NCI-H526 (cell line): ENCODE results near the gene RHOT2.

Experiments
- DNase-seq, 2 experiments: peaks; one replicate each; lab custom pipeline; 2025; lab: John Stamatoyannopoulos, UW

The RHOT2 gene

DNA sequence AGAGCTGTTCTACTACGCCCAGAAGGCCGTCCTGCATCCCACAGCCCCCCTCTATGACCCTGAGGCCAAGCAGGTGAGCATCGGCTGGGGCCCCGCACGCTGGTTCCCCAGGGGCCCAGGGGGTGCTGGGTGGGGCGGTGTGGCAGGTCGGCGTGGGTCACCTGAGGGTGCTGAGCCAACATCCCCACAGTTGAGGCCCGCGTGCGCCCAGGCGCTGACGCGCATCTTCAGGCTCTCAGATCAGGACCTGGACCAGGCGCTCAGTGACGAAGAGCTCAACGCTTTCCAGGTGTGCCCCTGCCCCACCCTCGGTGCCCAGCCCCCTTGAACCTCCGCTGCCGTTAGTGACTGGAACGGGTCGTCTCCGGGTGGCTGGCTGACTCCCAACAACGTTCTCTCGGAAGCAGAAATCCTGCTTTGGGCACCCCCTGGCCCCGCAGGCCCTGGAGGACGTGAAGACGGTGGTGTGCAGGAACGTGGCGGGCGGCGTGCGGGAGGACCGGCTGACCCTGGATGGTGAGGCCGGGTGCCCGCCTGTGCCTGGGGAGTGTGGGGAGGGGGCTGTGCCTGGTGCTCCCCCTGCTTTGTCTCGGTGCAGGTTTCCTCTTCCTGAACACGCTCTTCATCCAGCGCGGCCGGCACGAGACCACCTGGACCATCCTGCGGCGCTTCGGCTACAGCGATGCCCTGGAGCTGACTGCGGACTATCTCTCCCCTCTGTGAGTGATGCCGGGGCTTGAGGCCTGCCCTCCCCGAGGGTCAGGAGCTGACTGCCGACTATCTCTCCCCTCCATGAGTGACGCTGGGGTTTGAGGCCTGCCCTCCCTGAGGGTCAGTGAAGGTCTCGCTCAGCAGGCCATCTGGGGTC lies 2.8 kb downstream of the RHOT2 start:
- DNase-seq = no peak

DNA sequence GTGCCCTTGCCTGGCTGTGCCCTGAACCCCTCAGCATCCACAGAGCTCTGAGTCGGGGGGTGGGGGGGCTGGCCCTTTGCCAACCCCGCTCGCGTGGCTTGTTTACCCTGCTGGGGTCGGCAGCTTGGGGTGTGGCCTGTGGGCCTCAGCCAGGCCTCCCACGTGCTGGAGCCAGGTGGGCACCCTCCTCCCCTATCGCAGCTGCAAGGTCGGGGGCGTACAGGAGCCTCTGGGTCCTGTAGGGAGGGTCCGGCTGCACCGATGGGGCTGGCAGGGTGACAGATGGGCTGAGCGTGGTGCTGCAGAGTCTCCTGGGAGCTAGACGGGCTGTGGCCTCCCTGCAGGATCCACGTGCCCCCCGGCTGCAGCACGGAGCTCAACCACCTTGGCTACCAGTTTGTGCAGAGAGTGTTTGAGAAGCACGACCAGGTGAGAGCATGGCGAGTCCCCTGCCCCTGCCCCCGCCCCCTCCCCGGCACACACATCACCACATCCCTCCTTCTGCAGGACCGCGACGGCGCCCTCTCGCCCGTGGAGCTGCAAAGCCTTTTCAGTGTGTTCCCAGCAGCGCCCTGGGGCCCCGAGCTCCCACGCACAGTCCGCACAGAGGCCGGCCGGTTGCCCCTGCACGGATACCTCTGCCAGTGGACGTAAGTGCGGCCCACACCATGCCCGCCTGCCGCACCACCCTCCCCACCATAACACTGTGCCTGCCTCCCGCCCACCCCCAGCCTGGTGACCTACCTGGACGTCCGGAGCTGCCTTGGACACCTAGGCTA lies 3.6 kb downstream of the RHOT2 start:
- no peak for DNase-seq

DNA sequence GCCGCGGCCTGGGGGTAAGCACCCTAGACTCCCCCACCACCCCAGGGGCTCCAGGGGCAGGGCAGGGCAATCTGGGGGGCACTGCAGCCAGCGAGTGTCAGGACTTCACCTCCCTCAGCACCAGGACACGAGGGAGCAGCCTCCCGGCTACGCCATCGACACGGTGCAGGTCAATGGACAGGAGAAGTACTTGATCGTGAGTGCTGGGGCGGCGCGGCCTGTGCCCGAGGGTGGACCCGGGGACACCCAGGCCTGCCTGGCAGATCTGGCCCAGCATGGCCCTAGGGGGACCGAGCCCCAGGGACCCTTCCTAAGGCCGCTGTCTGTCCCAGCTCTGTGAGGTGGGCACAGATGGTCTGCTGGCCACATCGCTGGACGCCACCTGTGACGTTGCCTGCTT lies 4.4 kb downstream of the RHOT2 start:
- no peak for DNase-seq

DNA sequence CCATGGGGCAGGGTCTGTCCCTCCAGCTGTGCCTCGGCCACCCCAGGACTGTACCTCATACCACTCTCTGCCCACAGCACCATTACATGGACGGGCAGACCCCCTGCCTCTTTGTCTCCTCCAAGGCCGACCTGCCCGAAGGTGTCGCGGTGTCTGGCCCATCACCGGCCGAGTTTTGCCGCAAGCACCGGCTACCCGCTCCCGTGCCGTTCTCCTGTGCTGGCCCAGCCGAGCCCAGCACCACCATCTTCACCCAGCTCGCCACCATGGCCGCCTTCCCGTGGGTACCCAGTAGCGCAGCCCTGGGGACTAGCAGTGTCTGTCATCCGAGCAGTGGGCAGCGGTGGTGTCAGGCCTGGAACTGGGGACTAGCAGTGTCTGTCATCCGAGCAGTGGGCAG lies 4.9 kb downstream of the RHOT2 start:
- DNase-seq = no peak

DNA sequence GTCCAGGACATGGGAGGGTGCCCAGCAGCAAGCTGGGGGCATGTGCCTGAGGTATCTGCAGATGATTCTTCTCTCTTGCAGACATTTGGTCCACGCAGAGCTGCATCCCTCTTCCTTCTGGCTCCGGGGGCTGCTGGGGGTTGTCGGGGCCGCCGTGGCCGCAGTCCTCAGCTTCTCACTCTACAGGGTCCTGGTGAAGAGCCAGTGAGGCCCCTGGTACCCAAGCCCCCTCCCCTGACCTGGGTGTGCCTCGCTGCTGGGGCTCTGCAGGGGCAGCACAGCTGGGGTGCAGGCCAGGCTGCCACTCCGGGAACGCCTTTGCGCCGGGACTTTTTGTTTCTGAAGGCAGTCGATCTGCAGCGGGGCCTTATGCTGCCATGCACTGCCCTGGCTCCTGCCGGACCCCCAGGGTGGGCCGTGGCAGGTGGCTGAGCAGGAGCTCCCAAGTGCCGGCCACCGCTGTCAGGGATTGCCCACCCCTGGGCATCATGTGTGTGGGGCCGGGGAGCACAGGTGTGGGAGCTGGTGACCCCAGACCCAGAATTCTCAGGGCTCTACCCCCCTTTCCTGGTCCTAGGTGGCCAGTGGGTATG lies 5.6 kb downstream of the RHOT2 start:
- DNase-seq = no peak

DNA sequence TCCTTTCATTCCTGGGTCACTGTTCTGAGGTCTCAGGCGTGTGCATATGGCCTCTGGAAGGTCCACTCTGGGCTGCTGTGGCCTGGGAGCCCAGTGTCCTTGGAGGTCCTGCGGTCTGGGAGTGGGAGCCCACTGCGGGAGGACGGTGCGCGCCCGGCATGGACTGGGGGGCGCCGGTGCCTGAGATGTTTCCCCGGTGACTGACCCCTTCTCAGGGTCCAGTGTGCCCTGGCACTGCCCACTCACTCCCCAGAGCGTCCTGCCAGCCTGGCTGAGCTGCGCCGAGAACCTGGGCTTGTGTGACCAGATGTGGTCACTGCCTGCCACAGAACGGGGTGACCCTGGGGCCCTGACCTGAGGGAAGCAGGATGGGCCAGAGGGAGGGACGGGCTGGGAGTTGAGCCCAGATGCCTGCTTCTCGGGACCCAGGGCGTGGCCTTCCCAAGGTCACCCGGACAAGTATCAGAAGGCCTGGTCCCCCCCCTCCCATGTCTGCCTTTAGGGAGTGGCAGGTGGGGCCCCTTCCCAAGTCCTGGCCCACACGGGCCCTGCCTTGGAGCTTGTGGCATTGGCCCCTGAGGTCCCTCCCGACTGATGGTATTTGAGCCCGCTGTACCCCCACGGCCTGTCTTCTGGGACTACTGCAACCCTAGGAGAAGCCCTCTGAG lies 6.4 kb downstream of the RHOT2 start:
- no peak for DNase-seq

DNA sequence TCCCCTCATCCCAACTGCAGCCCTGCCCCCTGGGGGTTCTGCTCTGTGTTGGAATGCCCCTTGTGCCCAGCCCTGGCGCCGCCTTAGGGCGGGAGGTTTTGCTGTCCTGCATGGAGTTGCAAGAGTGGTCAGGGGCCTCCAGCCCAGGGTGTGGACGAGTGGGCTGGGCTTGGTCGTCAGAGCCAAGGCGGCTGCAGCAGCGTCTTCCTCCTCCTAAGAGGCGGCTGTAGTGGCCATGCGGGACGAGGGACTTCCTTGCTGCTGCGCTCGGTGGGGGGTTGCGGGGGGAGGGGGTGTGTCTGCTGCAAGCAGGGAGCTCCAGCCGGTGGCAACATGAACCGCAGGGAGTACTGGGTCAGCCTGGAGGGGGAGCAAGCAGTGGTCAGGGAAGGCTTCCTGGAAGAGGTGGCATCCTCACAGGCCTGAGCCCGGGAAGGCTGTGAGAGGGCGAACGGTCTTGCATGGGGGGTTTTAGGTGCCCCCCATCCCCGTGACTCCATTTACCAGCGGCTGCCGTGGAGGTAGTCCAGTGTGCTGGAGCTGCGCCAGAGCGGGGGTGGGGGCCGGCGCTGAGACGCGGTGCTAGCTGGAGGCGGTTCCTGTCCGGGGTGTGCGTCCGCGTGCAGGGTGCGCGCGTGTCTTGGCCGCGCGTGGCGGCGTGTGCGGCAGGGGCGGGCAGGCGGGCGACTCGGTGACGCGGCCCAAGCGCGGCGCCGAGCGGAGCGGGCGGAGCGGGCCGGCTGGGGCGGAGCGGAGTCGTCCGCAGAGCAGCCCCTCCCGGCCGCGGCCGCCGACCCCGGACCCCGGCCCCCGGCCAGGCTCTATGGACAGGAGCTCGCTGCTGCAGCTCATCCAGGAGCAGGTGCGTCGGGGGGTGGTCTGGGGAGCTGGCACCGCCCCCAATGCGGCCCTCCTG lies 7.3 kb downstream of the RHOT2 start, which contains the start of gene RHBDL1:
RHBDL1 (plus strand) TSS at position 704 of the 916 bp plus-strand sequence; CDS start at position 824, 120 bp downstream.
- DNase-seq = no peak

DNA sequence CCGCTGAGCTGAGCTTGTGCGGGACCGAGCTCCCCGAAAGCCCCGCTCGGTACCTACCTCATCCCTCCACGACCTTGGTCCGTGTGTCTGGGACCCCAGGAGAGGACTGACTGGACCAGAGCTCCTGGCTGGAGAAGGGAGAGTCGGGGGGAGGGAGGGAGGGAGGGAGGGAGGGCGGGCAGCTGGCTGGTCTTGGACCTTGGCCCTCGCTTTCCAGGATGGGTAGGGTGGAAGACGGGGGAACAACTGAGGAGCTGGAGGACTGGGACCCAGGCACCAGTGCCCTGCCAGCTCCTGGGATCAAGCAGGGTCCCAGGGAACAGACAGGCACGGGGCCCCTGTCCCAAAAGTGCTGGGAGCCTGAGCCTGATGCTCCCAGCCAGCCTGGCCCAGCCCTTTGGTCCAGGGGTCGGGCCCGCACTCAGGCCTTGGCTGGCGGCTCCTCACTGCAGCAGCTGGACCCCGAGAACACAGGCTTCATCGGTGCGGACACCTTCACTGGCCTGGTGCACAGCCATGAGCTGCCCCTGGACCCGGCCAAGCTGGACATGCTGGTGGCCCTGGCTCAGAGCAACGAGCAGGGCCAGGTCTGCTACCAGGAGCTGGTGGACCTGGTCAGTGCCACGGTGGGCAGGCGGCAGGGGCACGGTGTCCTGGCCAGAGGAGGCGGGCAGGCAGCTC lies 8.1 kb downstream of the RHOT2 start:
- DNase-seq = no peak

DNA sequence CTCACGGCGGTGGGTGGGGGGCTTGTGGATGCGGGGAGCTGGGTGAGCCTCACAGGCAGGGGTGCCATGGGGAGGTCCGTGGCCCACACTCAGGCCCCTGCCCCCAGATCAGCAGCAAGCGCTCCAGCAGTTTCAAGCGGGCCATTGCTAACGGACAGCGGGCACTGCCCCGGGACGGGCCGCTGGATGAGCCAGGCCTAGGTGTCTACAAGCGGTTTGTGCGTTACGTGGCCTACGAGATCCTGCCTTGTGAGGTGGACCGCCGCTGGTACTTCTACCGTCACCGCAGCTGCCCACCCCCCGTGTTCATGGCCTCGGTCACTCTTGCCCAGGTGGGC lies 8.6 kb downstream of the RHOT2 start:
- DNase-seq = no peak

DNA sequence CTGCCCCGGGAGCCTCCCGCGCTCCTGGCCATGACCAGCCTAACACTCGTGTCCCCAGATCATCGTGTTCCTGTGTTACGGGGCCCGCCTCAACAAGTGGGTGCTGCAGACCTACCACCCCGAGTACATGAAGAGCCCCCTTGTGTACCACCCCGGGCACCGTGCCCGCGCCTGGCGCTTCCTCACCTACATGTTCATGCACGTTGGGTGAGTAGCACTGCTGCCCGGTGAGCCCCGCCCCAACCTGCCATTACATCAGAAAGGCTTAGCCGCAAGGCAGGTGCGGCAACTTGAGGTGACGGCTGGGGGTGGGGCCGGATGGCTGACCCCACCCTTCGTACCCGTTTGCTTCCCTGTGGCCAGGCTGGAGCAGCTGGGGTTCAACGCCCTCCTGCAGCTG lies 9.0 kb downstream of the RHOT2 start:
- DNase-seq = peak; percentile 65 to 82

DNA sequence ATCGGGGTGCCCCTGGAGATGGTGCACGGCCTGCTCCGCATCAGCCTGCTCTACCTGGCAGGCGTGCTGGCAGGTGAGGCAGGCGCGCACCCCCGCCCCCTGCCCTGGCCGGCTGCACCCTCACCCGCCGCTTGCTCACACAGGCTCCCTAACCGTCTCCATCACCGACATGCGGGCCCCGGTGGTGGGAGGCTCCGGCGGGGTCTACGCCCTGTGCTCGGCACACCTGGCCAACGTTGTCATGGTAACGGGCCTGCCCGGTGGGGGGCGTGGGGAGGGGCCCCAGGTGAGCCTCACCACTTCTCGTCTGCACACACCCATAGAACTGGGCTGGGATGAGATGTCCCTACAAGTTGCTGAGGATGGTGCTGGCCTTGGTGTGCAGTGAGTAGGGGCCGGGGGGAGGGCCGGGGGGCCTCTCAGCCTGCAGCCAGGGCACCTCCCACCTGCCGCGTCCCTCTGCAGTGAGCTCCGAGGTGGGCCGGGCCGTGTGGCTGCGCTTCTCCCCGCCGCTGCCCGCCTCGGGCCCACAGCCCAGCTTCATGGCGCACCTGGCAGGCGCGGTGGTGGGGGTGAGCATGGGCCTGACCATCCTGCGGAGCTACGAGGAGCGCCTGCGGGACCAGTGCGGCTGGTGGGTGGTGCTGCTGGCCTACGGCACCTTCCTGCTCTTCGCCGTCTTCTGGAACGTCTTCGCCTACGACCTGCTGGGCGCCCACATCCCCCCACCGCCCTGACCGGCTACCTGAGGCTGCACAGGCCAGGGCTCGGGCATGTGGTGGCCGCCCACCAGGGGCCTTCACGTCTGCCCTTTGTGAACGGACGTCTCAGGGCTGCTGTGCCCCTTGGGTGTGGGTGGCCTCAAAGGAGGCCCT lies 9.6 kb downstream of the RHOT2 start:
- DNase-seq = peak; percentile 65 to 88

DNA sequence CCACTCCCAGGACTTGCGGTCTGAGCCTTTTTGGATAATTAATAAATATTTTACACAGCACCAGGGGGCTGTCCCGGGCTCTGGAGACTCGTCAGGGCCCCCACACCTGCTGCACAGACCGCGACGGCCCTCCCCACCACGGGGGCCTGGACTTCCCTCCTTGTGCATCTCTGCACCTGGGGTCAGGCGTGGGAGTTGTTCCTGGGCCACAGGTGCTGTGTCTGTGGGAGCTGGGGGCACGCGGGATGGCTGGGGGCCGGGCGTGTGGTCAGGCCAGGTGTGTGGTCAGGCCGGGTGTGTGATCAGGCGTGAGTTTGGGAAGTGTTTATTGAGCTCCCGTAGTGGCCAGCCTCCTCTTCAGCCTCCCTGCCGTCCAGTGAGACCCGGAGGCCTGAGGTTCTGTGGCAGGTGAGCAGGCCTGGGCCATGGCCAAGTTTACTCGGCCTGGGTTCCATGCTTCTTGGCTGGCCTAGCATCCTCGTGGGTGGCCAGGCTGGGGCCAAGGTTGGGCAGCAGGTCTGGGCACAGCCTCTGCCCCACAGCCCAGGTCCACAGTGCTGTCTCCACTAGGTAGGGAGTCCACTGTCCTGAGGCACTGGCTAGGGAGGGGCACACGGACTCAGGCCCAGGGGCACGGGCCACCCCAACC lies 10.4 kb downstream of the RHOT2 start:
- DNase-seq = no peak

DNA sequence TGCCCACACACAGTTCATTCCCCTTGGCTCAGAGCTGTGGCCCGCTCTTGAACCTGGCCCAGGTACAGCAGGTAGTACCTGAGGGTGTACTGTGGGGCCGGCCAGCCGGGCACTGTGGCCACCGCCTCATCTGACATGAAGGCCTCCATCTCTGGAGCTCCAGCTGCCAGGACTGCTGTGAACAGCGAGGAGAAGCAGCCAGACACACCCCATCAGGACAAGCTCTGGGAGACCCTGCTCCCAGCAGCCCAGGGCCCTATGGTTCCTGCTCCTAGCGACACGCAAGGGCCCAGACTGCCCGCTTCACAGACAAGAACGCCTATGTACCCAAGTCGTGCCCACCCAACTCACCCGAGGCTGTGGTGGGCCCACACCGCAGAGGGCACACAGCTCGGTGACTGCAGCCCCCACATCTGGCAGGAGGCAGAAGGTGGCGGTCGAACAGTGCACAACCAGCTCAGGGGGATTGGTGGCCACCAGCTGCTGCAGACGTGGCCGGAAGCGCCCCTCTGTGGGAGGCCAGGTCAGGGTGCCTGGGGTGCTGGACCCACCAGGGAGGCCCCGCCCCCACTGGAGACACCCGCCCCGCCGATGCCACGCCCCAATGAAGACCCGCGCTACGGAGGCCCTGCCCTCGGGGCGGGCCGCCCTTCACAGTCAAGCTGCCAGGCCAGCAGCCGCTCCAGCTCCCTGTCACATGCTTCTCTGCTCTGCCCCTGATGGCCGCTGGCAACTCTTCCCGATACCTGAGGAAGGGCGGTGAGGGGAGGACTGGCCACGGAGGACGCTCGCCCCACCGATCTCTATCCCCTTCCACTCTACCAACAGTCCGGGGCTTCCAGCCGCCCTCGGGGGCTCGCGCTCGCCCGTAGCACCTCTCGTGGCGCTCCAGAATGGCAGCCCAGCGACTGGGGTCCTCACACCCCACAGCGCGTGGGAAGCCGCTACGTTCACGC lies 11.2 kb downstream of the RHOT2 start:
- peak; percentile 50 to 83 for DNase-seq

DNA sequence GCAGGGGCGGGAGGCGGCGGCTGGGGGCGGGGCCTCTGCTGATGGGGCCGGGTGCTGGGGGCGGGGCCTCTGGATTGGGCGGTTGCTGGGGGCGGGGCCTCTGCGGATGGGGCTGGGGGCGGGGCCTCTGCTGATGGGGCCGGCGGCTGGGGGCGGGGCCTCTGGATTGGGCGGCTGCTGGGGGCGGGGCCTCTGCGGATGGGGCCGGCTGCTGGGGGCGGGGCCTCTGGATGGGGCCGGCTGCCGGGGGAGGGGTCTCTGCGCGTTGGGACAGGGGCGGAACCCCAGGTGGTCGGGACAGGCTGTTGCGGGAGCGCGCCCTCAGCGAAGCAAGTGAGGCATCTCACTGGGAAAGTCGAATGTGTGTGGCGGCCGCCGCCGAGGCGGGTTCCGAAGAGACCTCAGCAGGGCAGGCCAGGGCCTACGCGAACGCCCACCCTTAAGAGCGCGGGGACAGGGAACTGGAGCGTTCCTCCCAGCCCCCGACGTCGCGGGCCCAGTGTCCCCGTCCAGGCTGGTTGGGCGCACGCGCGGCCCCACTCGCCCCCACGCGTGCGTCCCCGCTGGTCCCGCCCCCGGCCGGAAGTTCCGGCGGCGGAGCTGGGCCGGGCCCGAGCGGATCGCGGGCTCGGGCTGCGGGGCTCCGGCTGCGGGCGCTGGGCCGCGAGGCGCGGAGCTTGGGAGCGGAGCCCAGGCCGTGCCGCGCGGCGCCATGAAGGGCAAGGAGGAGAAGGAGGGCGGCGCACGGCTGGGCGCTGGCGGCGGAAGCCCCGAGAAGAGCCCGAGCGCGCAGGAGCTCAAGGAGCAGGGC lies 12.1 kb downstream of the RHOT2 start, which contains the start of gene STUB1:
STUB1 (plus strand) TSS at position 597 of the 811 bp plus-strand sequence; CDS start at position 713, 116 bp downstream.
- DNase-seq = peak in 1 of 2 experiments; percentile 89

DNA sequence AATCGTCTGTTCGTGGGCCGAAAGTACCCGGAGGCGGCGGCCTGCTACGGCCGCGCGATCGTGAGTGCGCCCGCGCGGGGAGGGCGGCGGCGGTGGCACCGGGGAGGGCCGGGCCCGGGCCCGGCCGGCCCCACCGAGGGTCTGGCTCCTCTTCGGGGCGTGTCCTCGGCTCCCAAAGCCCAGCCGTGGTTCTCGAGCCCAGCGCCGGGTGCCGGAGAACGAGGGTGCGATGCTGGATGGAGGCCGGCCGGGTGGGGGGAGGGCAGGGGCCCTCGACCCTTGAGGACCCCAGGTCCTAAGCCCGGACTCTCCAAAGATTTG lies 12.7 kb downstream of the RHOT2 start:
- no peak for DNase-seq

DNA sequence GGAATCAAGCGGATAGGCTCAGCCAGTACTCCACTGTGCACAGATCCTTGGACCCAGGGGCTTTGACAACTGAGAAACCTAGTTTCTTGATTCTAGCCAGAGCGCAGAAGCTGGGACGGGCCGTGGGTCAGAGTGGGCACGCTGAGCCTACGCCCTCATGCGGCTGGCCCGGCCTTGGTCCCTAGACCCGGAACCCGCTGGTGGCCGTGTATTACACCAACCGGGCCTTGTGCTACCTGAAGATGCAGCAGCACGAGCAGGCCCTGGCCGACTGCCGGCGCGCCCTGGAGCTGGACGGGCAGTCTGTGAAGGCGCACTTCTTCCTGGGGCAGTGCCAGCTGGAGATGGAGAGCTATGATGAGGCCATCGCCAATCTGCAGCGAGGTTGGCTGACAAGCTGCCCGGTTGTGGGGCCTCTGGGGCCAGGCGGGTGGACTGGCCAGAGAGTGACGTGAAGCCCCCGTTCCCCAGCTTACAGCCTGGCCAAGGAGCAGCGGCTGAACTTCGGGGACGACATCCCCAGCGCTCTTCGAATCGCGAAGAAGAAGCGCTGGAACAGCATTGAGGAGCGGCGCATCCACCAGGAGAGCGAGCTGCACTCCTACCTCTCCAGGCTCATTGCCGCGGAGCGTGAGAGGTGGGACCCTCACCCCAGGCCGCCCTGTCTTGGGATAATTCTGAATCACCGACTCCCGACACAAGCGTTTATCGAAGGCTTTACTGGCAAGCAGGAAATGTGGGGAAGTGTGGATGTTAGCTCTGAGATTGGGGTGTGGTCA lies 13.2 kb downstream of the RHOT2 start:
- DNase-seq = peak in 1 of 2 experiments; percentile 46
